Neural progenitor cell (in vitro differentiated cells): ENCODE data around the gene C5AR2. TPM values are rescaled to one million over a fixed set of nuclear protein-coding genes. Genes with fewer than 3 reads are reported as not detected.

Experiments
- DNase-seq: peaks from one replicate; pipeline ENCODE4 v3.0.0-alpha.2; 2016; ENCODE audit warnings: low spot score
- H2AFZ ChIP-seq: fragments of 200-600 bp; sonication (generic); replicated peaks from 2 replicates; pipeline ENCODE4 v1.6.1; 2016; ENCODE audit warnings: antibody characterized with exemption
- H3F3A ChIP-seq: fragments of 200-600 bp; sonication (generic); 2 replicates; pipeline ENCODE4 v1.6.1; 2016; ENCODE audit warnings: antibody characterized with exemption, low read depth
- H3K27ac ChIP-seq: fragments of 200-600 bp; sonication (generic); 2 replicates; pipeline ENCODE4 v1.5.1; 2016; ENCODE audit warnings: mild to moderate bottlenecking
- H3K27me3 ChIP-seq: fragments of 200-600 bp; sonication (generic); 2 replicates; pipeline ENCODE4 v1.6.1; 2016; ENCODE audit warnings: mild to moderate bottlenecking, moderate library complexity
- H3K36me3 ChIP-seq: fragments of 200-600 bp; sonication (generic); 2 replicates; pipeline ENCODE4 v1.5.1; 2016
- H3K4me1 ChIP-seq: fragments of 200-600 bp; sonication (generic); 2 replicates; pipeline ENCODE4 v1.6.1; 2016; ENCODE audit warnings: mixed run types
- H3K4me2 ChIP-seq: fragments of 200-600 bp; sonication (generic); 2 replicates; pipeline ENCODE4 v1.6.1; 2016
- H3K4me3 ChIP-seq: fragments of 200-600 bp; sonication (generic); 2 replicates; pipeline ENCODE4 v1.5.1; 2016
- H3K79me2 ChIP-seq: fragments of 200-600 bp; sonication (generic); 2 replicates; pipeline ENCODE4 v1.6.1; 2016; ENCODE audit warnings: low read depth
- H3K9ac ChIP-seq: fragments of 200-600 bp; sonication (generic); 2 replicates; pipeline ENCODE4 v1.6.1; 2016
- H3K9me3 ChIP-seq: fragments of 200-600 bp; sonication (generic); 2 replicates; pipeline ENCODE4 v1.5.1; 2016; ENCODE audit warnings: low read depth
- H4K20me1 ChIP-seq: fragments of 200-600 bp; sonication (generic); 2 replicates; pipeline ENCODE4 v1.6.1; 2016; ENCODE audit warnings: low read depth
- H3K27ac Mint-ChIP-seq: 3 replicates; pipeline ENCODE4 v1.8.0; 2021; ENCODE audit warnings: mixed read lengths
- H3K27me3 Mint-ChIP-seq: 2 replicates; pipeline ENCODE4 v1.8.0; 2022; ENCODE audit warnings: low read depth, mild to moderate bottlenecking, inconsistent platforms, moderate library complexity, mixed read lengths; ENCODE audit not compliant: insufficient read depth
- H3K36me3 Mint-ChIP-seq: 3 replicates; pipeline ENCODE4 v1.8.0; 2021; ENCODE audit warnings: mixed read lengths
- H3K4me1 Mint-ChIP-seq: 3 replicates; pipeline ENCODE4 v1.8.0; 2021; ENCODE audit warnings: mixed read lengths
- H3K4me3 Mint-ChIP-seq: 3 replicates; pipeline ENCODE4 v1.8.0; 2021; ENCODE audit warnings: mild to moderate bottlenecking, moderate library complexity, mixed read lengths
- H3K9me3 Mint-ChIP-seq: 3 replicates; pipeline ENCODE4 v1.8.0; 2020; ENCODE audit warnings: mixed read lengths
- CTCF ChIP-seq: fragments of 200-600 bp; sonication (generic); IDR thresholded peaks from 2 replicates; pipeline ENCODE4 v1.5.1; 2017; ENCODE audit warnings: antibody characterized with exemption, mild to moderate bottlenecking
- EZH2 ChIP-seq: fragments of 200-600 bp; sonication (generic); IDR thresholded peaks from 2 replicates; pipeline ENCODE4 v1.6.1; 2017; ENCODE audit warnings: antibody characterized with exemption, mild to moderate bottlenecking, moderate library complexity
- EZH2phosphoT487 ChIP-seq: fragments of 200-600 bp; sonication (generic); IDR thresholded peaks from 2 replicates; pipeline ENCODE4 v1.6.1; 2017; ENCODE audit warnings: antibody characterized with exemption
- total RNA-seq: library from RNA; depleted of rRNA; stranded (reverse); fragments of >200 nt; gene quantifications from 2 replicates; pipeline ENCODE4 v1.2.3, GENCODE V29; 2015; ENCODE audit warnings: low replicate concordance

Gene C5AR2
- total RNA-seq, 1 donor from 2014 or later, result not detected

DNA sequence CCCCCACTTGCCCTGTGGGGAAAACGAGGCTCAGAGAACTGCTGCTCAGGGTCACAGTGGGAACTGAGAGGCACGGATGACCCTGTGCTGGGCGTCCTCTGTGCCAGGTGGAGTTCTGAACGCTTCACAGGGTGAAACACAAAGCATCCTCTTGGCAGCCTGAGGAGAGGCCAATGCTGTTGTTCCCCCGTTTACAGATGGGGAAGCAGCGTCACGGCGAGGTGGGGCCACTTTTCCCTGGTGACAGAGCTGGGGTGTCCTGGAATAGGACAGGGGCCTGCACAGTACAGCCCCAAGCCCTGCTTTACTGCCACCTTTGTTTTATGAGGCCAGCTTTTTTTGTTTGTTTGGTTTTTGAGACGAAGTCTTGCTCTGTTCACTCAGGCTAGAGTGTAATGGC is 39.3 kb downstream of the C5AR2 start:
- Mint-ChIP-seq H3K27me3 (peaks cover 3% of the 10 kb centered on the region), H3K27ac (no peak overlapping the region), H3K4me3 (no peak overlapping the region), H3K9me3 (no peaks in the 10 kb centered on the region), H3K36me3 (peaks cover 18% of the 10 kb centered on the region), H3K4me1 (no peaks in the 10 kb centered on the region)
- H3K4me2 ChIP-seq, result no peak overlapping the region
- no peaks in the 10 kb centered on the region for H3F3A ChIP-seq
- H2AFZ ChIP-seq, result no peak overlapping the region
- TF ChIP-seq CTCF, result no peak
- no peak for TF ChIP-seq EZH2phosphoT487
- TF ChIP-seq EZH2, result no peak
- no peak overlapping the region for H3K9ac ChIP-seq
- H4K20me1 ChIP-seq, result no peaks in the 10 kb centered on the region
- no peaks in the 10 kb centered on the region for H3K27me3 ChIP-seq
- H3K4me3 ChIP-seq, result no peak overlapping the region
- no peaks in the 10 kb centered on the region for H3K4me1 ChIP-seq
- H3K9me3 ChIP-seq, result no peaks in the 10 kb centered on the region
- no peak for DNase-seq
- no peaks in the 10 kb centered on the region for H3K36me3 ChIP-seq
- no peak overlapping the region for H3K27ac ChIP-seq
- H3K79me2 ChIP-seq, result no peaks in the 10 kb centered on the region

DNA sequence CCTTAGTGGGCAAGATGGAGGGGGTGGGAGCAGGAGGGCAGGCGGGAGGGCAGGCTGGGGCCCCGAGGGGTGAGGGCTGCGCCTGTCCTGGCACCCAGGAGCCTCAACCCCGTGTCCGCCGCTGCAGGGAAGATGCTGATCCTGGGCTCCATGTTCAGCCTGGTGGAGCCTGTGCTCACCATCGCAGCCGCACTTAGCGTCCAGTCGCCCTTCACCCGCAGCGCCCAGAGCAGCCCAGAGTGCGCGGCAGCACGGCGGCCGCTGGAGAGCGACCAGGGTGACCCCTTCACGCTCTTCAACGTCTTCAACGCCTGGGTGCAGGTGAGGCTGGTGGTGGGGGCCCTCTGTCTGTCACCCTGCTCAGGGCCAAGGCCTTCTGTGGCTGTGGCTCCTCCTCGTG is 40.6 kb downstream of the C5AR2 start:
- Histone ChIP-seq H3K4me2 (no peak overlapping the region), H3K4me3 (no peak overlapping the region), H3K9me3 (no peaks in the 10 kb centered on the region), H2AFZ (no peak overlapping the region), H3K27ac (no peak overlapping the region), H4K20me1 (no peaks in the 10 kb centered on the region), H3K27me3 (no peaks in the 10 kb centered on the region), H3F3A (no peaks in the 10 kb centered on the region), H3K79me2 (no peaks in the 10 kb centered on the region), H3K4me1 (no peaks in the 10 kb centered on the region), H3K36me3 (no peaks in the 10 kb centered on the region), H3K9ac (no peak overlapping the region)
- Mint-ChIP-seq H3K36me3 (peaks cover 19% of the 10 kb centered on the region), H3K27me3 (peaks cover 6% of the 10 kb centered on the region), H3K9me3 (no peaks in the 10 kb centered on the region), H3K27ac (no peak overlapping the region), H3K4me3 (no peak overlapping the region), H3K4me1 (no peaks in the 10 kb centered on the region)
- TF ChIP-seq EZH2 (no peak), CTCF (no peak), EZH2phosphoT487 (no peak)
- DNase-seq, result no peak

- no peaks in the 10 kb centered on the region for H3K36me3 ChIP-seq
- no peaks in the 10 kb centered on the region for H3K4me1 Mint-ChIP-seq
Observed at GRCh38 chr19:47373246-47374240, 41.6 kb downstream of the C5AR2 start.

More at GRCh38 chr19:47373246-47374240, 41.6 kb downstream of the C5AR2 start:
- H3F3A ChIP-seq, result no peaks in the 10 kb centered on the region
- H3K79me2 ChIP-seq, result no peaks in the 10 kb centered on the region
- Mint-ChIP-seq H3K4me3 (no peak overlapping the region), H3K27ac (no peak overlapping the region), H3K27me3 (peaks cover 6% of the 10 kb centered on the region), H3K36me3 (peaks cover 19% of the 10 kb centered on the region), H3K9me3 (no peaks in the 10 kb centered on the region)
- no peak for TF ChIP-seq EZH2
- TF ChIP-seq EZH2phosphoT487, result no peak
- TF ChIP-seq CTCF, result no peak
- no peak overlapping the region for H3K4me3 ChIP-seq
- H3K27me3 ChIP-seq, result no peaks in the 10 kb centered on the region
- H4K20me1 ChIP-seq, result no peaks in the 10 kb centered on the region
- no peak overlapping the region for H3K4me2 ChIP-seq
- H2AFZ ChIP-seq, result no peak overlapping the region
- H3K4me1 ChIP-seq, result no peaks in the 10 kb centered on the region
- no peak for DNase-seq
- no peak overlapping the region for H3K27ac ChIP-seq
- H3K9ac ChIP-seq, result no peak overlapping the region
- H3K9me3 ChIP-seq, result no peaks in the 10 kb centered on the region
